GM19193 (cell line): ENCODE results near the gene SULT1C3.

ENCODE experiments used
- POLR2A ChIP-seq: IDR thresholded peaks from 4 replicates; pipeline ENCODE4 v1.6.1; 2011; ENCODE audit not compliant: insufficient read depth, insufficient read length; ENCODE audit errors: extremely low read depth

SULT1C3 gene

GRCh38 chr2:108270768-108271506 lies 31.2 kb downstream of the SULT1C3 start:
- no peak for TF ChIP-seq POLR2A

- no peak for TF ChIP-seq POLR2A
These were observed 32.0 kb downstream of the SULT1C3 start for GRCh38 chr2:108271691-108272253.

GRCh38 chr2:108278631-108279030 lies 38.9 kb downstream of the SULT1C3 start:
- TF ChIP-seq POLR2A: no peak

DNA sequence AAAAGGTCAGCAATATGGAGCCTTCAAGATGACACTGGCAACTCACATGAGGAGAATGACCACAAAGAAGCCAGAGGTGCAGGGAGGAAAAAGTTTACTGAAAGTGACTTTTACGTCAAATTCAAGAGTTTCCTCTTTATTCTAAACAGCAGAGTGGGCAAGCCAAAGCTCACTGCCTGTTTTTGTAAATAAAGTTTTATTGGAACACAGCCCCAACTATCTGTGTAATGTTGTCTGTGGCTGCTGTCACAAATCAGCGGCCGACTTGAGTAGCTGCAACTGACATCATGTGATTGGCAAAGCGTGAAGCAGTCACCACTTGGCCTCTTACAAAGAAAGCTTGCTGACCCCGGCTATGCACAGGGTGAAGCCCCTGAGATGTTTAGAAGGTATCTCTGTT lies 39.7 kb downstream of the SULT1C3 start:
- TF ChIP-seq POLR2A: no peak

DNA sequence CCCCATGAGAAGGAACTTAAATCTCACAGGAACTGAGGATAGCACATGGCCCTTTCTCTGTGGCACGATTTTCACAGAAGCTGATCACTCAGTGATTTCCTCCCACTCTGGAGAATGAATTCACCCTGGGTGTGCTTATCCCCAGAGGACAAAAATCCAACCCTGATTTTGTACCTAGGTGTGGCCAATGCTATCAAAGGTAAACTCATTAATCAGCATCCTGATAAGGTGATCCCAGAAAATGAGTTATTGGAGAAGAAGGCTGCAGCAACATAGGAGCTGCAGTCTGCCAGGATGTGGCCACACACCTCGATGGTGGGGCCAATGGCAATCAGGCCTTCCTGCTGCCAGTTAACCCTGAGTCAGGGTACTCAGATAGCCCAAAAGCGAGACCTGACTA lies 40.7 kb downstream of the SULT1C3 start:
- no peak for TF ChIP-seq POLR2A

GRCh38 chr2:108285616-108286015 lies 45.8 kb downstream of the SULT1C3 start:
- no peak for TF ChIP-seq POLR2A

DNA sequence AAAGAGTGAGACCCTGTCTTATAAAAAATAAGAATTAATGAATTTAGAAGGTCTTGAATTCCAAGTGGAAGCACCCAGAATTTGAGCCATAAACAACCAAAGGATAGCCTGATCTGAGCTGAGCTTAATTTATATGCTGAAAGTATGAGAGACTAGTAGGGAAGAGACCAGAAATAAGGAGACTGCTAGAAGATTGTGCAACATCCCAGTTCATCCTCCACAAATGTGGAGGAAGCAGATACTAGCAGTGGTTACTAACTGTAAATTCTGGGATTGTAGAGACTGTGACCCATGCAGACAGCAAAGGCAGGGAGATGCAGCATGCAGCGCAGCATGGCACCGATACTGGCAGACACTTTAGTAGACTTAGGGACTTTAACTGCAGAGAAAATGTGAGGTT lies 47.4 kb downstream of the SULT1C3 start:
- TF ChIP-seq POLR2A: no peak

DNA sequence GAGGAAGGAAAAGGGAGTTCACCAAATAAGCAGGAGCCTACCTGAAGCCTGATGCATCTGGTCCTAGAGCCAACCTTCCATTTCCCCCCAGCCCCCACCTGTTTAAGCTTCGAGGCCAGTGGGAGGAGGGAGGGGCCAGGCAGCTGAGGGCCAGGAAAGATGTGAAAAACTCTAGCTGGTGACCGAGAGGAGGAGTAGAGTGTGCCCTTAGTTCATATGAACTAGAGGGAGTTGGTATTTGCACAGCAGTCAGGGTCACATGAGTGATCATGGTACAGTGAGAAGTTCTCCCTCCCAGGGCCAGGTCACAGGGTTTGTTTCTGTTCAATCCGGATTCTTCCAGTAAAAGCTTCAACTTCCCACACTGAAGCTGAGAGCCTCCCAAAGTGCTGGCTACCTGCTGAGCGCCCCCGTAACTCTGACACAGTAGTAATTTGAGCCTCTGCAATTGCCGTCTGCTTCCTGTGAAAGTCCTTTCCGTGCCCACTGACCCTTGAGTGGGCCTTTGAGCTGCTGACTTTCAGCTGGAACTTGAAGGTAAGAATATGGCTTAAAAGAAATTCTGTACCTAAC lies 48.9 kb downstream of the SULT1C3 start, which contains the start of gene SULT1C2:
TSS of gene SULT1C2 (plus strand) at position 362 of the 573 bp plus-strand sequence. CDS start 4,773 bp downstream, outside the sequence.
- no peak for TF ChIP-seq POLR2A

DNA sequence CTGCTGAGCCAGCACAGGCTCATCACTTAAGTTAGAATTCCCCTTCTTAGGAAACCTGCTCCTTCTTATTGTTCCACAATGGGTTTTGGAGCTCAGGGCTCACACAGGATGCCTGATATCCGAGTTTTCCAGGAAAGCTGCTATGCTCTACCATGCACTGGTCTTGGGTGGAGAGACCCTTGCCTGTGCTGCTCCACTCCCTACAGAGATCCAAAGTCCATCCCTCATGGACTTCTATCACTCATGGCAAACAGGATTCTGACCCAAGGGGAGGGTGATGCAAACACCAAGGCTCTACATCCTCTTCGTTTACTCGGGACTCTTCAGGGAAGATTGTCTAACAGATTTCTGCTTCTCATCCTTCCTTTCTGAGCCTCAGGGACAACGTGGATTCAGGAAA lies 54.1 kb downstream of the SULT1C3 start:
- TF ChIP-seq POLR2A: no peak

- TF ChIP-seq POLR2A: no peak
These were observed 57.8 kb downstream of the SULT1C3 start for GRCh38 chr2:108297436-108298141.

DNA sequence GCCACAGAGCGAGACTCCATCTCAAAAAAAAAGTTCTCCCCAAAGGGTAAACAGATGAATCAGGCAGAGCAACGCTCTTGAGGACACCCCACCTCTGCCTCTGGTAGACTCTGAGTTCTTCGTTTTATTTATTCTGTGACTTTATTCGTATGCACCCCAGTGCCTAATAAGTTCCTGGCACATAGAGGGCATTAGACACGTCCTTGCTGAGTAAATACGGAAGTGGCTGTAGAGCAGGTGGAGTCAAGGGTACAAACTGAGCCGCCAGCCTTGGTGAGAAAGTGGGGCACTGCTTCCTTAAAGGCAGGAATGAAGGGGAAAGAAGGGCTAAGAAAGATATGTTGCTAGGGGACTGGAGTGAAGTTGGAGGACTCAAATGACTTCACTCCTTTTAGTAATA lies 61.8 kb downstream of the SULT1C3 start:
- TF ChIP-seq POLR2A: no peak

GRCh38 chr2:108304975-108305374 lies 65.2 kb downstream of the SULT1C3 start:
- no peak for TF ChIP-seq POLR2A

DNA sequence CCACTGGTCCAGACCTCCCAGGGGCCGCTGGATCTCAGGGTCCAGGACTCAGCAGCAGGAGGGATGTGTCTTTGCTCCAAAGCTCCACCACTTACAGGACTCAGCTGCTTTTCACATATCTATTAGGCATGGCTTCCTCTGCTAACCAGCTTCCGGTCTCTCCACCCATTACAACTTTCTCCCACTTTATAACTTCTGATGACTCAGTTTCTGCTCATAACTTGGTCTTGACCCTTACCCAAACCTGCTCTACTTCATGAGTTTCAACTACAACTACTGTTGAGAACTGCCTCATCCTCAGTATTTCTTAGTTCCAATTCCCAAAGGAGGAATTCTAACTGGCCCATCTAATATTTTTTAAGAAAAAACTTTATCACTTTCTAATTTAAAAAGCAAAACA lies 66.1 kb downstream of the SULT1C3 start:
- TF ChIP-seq POLR2A: no peak

DNA sequence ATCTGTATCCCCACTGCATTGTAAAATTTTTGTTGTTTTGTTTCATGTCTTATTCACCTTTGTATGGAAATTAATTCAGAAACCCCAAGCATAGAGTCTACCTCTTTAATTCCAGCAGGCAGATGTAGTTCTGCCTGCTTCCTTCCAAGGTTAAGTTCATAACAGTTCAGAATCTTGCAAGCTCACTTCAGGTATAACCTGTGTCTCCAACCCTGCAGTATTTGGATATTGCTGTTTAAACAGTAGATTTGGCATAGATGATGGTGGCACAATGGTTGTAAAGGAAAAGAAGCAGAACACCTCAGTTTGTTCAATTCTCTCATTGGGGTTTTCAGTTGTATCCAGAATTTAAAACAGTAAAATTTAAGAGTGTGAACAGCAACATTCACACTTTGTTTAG lies 70.1 kb downstream of the SULT1C3 start:
- TF ChIP-seq POLR2A: no peak
